Sigmoid colon (tissue), 7 donors: ENCODE measurements around the gene GTF2IRD1. TPM values are rescaled to one million over a fixed set of nuclear protein-coding genes. Genes with fewer than 3 reads are reported as not detected.

ENCODE experiments used
- DNase-seq: peaks from one replicate; pipeline ENCODE4 v3.0.0-alpha.2; 2019
- H3K27ac ChIP-seq, 4 donors: fragments of 200-600 bp; sonication (generic); one replicate each; pipeline ENCODE4 v1.5.1; 2016 to 2019; ENCODE audit warnings: mild to moderate bottlenecking in 1 of 4
- H3K27me3 ChIP-seq, 3 donors: fragments of 200-600 bp; sonication (generic); one replicate each; pipeline ENCODE4 v1.5.1; 2019; ENCODE audit warnings: mild to moderate bottlenecking in 1 of 3
- H3K36me3 ChIP-seq, 4 donors: fragments of 200-600 bp; sonication (generic); one replicate each; pipeline ENCODE4 v1.5.1; 2016 to 2019
- H3K4me1 ChIP-seq, 4 donors: fragments of 200-600 bp; sonication (generic); one replicate each; pipeline ENCODE4 v1.5.1; 2017 to 2019
- H3K4me3 ChIP-seq, 4 donors: fragments of 200-600 bp; sonication (generic); one replicate each; pipeline ENCODE4 v1.5.1; 2017 to 2019; ENCODE audit warnings: mild to moderate bottlenecking in 2 of 4, moderate library complexity in 1 of 4
- H3K9me3 ChIP-seq, 4 donors: fragments of 200-600 bp in 3 of 4; sonication (generic) in 3 of 4; one replicate each; pipeline versions ENCODE4 v1.5.1 to v1.6.1; 2013 to 2019
- EP300 ChIP-seq, 4 donors: sonication (generic); formaldehyde crosslinking; IDR thresholded peaks; one replicate each; pipeline ENCODE4 v1.6.1; 2017; ENCODE audit warnings: antibody characterized with exemption in 4 of 4
- POLR2A ChIP-seq, 2 donors: fragments of 450-650 bp; IDR thresholded peaks; one replicate each; pipeline ENCODE4 v1.6.1; 2016; ENCODE audit warnings: antibody characterized with exemption in 2 of 2, mild to moderate bottlenecking in 2 of 2, moderate library complexity in 2 of 2
- POLR2AphosphoS5 ChIP-seq, 4 donors: sonication (generic); formaldehyde crosslinking; IDR thresholded peaks; one replicate each; pipeline ENCODE4 v1.6.1; 2017; ENCODE audit warnings: antibody characterized with exemption in 4 of 4
- WGBS, 2 donors: extraction: QIAGEN DNeasy Blood & Tissue Kit; methylation state at CpG; one replicate each; pipeline ENCODE4 v1.1.7; 2013; 5-methylcytosine and 5-hydroxymethylcytosine counted together
- intact Hi-C: fragments of 100-400 bp; cut with DNase I; formaldehyde crosslinking; loops from one replicate; pipeline ENCODE4 v1.15.1; 2023
- polyA plus RNA-seq, 3 donors: library from polyadenylated mRNA; stranded (reverse); fragments of 200-250 nt; gene quantifications; one replicate each; pipeline ENCODE4 v1.2.3, GENCODE V29; 2013
- total RNA-seq, 4 donors: library from RNA; depleted of rRNA; stranded (reverse); fragments of >200 nt; gene quantifications; one replicate each; pipeline ENCODE4 v1.1.0, GENCODE V29; 2016
- TF ChIP-seq, protein P1 (sequence below), 4 experiments: fragments of 450-650 bp in 3 of 4; fragments of 200-600 bp in 1 of 4; IDR thresholded peaks; one replicate each; pipeline ENCODE4 v1.5.1; 2016 to 2019; ENCODE audit warnings: antibody characterized with exemption in 4 of 4, mild to moderate bottlenecking in 3 of 4, moderate library complexity in 2 of 4
- donor health status: healthy with polysubstance abuse.
- donor health status: Bipolar disorder and iron deficiency.
- donor health status: healthy.

GTF2IRD1 gene
- total and polyA plus RNA-seq, 7 donors: 1.8 to 24.2 (median 15.0) TPM

DNA sequence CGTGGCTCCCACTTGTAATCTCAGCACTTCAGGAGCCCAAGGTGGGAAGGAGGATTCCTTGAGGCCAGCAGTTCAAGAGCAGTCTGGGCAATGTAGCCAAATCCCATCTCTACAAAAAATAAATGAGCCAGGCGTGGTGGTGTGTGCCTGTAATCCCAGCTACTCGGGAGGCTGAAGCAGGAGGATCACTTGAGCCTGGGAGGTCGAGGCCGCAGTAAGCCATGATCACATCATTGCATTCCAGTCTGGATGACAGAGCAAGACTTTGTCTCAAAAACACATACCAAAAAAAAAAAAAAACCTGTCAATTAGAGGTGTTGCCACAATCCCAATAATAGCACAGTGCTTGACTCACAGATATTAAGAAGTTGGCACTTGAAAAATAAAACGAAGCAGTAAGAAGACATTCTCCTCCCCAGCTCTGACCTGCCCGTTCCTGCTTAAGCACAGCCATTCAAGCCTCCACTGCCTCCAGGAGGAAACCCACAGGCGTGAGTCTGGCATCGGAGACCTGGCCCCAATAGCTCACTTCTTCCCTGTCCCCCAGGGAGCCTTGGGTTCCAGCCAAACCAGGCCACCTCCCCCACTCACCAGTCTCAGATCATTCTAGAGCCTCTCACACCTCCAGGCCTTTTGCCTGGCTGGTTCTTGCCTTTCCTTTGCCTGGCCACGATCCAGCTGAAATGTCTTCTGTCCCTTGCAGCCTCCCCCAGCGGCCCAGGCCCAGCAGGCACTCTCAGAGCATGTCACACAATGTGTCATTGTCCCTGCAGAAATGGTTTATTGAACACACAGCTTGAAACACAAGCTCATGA is 158.5 kb downstream of the GTF2IRD1 start:
- intact Hi-C loops: no loop called here
- TF ChIP-seq POLR2A (IDR thresholded peaks at IDR 0.05) (no peak), EP300 (IDR thresholded peaks at IDR 0.05) (no peak)
- 57 to 73% methylated on average over 11 of the region's 11 CpGs for WGBS, 2 donors
- H3K4me1 ChIP-seq: peaks cover 0 to 18% (median 5%) of the 10 kb centered on the region in 4 donors
- no peaks in the 10 kb centered on the region for H3K9me3 ChIP-seq
- H3K27ac ChIP-seq: peak overlapping the region; percentile 73 to 79 (median 76)
- no peak overlapping the region for H3K4me3 ChIP-seq
- peak; percentile 66 for DNase-seq
- no peaks in the 10 kb centered on the region for H3K36me3 ChIP-seq
- H3K27me3 ChIP-seq: no peaks in the 10 kb centered on the region

DNA sequence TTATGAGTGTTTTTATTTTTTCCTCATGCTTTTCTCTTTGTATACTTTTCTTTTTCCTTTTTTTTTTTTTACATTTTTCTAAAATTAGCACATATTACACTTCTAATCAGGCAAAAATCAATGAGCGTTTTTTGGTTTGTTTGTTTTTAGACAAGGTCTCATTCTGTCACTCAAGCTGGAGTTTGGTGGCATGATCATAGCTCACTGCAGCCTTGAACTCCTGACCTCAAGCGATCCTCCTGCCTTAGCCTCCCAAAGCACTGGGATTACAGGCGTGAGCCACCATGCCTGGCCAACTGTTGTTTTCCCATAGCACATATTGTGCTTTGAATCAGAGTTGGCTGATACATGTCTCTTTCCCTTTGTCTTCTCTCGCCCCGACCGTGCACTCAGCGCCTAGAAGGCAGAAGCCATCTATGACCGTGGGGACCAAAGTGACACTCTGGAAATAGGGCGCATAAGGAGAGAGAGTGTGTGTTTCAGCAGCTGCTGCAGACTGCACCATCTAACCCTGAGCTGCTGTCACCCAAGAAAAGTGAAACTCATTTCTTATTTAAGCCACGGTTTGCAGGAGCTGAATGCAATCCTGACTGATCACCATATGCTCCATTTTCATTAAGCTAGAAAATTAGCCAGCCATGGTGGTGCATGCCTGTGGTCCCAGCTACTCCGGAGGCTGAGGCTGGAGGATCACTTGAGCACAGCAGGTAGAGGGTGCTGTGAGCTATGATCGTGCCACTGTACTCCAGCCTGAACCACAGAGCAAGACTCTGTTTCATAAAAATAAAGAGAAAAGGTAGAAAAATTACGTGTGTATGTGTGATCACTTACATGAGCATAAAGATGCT is 162.5 kb downstream of the GTF2IRD1 start:
- WGBS, 2 donors: 88 to 89% methylated on average over 13 of the region's 13 CpGs
- H3K4me3 ChIP-seq: no peak overlapping the region
- H3K27me3 ChIP-seq: no peaks in the 10 kb centered on the region
- H3K9me3 ChIP-seq: no peaks in the 10 kb centered on the region
- DNase-seq: no peak
- intact Hi-C loops: no loop called here
- no peaks in the 10 kb centered on the region for H3K36me3 ChIP-seq
- peaks cover 0 to 9% (median 3%) of the 10 kb centered on the region in 4 donors for H3K4me1 ChIP-seq
- TF ChIP-seq, protein P1, sequence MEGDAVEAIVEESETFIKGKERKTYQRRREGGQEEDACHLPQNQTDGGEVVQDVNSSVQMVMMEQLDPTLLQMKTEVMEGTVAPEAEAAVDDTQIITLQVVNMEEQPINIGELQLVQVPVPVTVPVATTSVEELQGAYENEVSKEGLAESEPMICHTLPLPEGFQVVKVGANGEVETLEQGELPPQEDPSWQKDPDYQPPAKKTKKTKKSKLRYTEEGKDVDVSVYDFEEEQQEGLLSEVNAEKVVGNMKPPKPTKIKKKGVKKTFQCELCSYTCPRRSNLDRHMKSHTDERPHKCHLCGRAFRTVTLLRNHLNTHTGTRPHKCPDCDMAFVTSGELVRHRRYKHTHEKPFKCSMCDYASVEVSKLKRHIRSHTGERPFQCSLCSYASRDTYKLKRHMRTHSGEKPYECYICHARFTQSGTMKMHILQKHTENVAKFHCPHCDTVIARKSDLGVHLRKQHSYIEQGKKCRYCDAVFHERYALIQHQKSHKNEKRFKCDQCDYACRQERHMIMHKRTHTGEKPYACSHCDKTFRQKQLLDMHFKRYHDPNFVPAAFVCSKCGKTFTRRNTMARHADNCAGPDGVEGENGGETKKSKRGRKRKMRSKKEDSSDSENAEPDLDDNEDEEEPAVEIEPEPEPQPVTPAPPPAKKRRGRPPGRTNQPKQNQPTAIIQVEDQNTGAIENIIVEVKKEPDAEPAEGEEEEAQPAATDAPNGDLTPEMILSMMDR (IDR thresholded peaks at IDR 0.05): no peak
- TF ChIP-seq POLR2AphosphoS5 (IDR thresholded peaks at IDR 0.05) (no peak), POLR2A (IDR thresholded peaks at IDR 0.05) (no peak), EP300 (IDR thresholded peaks at IDR 0.05) (no peak)
- H3K27ac ChIP-seq: no peak overlapping the region

DNA sequence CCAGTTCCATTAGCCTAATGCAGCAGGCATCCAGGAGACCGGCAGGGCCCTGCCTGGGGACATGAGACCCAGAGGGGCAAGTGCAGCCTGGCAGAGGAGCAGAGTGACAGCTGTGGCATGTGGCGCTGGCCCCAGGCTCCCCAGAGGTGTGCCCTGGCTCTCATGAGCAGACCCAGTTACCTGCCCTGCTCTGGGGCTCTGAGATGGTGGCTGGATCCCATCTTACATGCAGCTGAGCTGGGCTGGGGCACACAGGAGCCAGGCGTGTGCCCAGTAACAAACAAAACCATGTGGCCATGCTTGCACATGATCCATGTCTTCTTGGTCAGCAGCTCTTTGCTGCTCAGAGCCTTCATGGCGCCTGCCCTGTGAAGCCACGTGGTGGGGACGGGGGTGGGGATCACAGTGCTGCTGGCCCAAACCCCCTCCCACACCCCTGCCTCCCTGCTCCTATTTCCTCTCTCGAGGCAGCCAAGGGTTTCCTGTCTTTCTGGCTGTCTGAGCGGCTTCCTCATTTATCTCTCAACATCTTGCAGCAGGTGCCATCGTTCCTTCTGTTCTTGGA is 163.6 kb downstream of the GTF2IRD1 start:
- no peaks in the 10 kb centered on the region for H3K36me3 ChIP-seq
- H3K27ac ChIP-seq: no peak overlapping the region
- no peaks in the 10 kb centered on the region for H3K27me3 ChIP-seq
- TF ChIP-seq POLR2A (IDR thresholded peaks at IDR 0.05) (no peak), POLR2AphosphoS5 (IDR thresholded peaks at IDR 0.05) (no peak), EP300 (IDR thresholded peaks at IDR 0.05) (no peak)
- TF ChIP-seq, protein P1 (IDR thresholded peaks at IDR 0.05): no peak
- intact Hi-C loops: no loop called here
- 54 to 77% methylated on average over 9 of the region's 9 CpGs for WGBS, 2 donors
- peaks cover 0 to 7% (median 2%) of the 10 kb centered on the region in 4 donors for H3K4me1 ChIP-seq
- no peaks in the 10 kb centered on the region for H3K9me3 ChIP-seq
- no peak for DNase-seq
- no peak overlapping the region for H3K4me3 ChIP-seq

DNA sequence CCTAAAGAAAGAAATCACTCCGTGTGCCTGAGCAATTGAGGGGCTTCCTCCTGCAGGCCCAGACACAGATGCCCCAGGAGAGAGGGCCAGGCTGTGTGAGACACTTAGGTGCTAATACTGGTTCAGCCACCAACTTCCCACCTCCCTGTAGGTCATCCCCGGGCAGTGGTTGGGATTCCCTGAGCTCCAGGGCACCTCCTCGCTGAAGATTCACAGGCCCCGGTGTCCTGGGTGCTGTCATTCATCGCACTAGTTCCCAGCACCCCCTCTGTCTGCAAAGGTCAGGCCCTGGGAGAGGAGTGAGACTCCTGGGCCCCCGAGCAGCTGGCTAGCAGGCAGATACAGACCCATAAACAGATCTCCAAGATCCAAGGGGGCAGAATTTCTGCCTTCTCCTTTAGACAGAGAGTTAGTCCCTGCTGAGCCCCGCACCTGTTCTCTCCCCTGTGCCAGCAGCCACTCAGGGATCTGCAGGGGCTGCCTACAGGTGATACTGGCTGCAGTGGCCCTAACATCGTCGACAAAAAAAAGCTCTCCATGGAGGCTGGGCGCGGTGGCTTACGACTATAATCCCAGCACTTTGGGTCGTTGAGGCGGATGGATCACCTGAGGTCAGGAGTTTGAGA is 165.6 kb downstream of the GTF2IRD1 start:
- TF ChIP-seq POLR2A (IDR thresholded peaks at IDR 0.05) (no peak), EP300 (IDR thresholded peaks at IDR 0.05) (no peak), POLR2AphosphoS5 (IDR thresholded peaks at IDR 0.05) (no peak)
- TF ChIP-seq, protein P1 (IDR thresholded peaks at IDR 0.05): no peak
- DNase-seq: no peak
- Histone ChIP-seq H3K9me3 (no peaks in the 10 kb centered on the region), H3K27ac (no peak overlapping the region), H3K4me3 (no peak overlapping the region), H3K36me3 (no peaks in the 10 kb centered on the region), H3K4me1 (no peaks in the 10 kb centered on the region), H3K27me3 (no peaks in the 10 kb centered on the region)
- WGBS, 2 donors: 82 to 90% methylated on average over 14 of the region's 14 CpGs
- intact Hi-C loops: no loop called here
